Uterus (tissue), 2 donors: ENCODE measurements around the gene WDR64.

Experiments used
- CTCF ChIP-seq, 4 experiments: fragments of 200-600 bp in 2 of 4; fragments of 450-650 bp in 2 of 4; sonication (generic) in 2 of 4; IDR thresholded peaks; one replicate each; pipeline ENCODE4 v1.5.1; 2016 to 2019; ENCODE audit warnings: antibody characterized with exemption in 4 of 4, mild to moderate bottlenecking in 2 of 4, moderate library complexity in 1 of 4
- POLR2A ChIP-seq, 2 donors: fragments of 450-650 bp; IDR thresholded peaks; one replicate each; pipeline ENCODE4 v1.6.1; 2016; ENCODE audit warnings: antibody characterized with exemption in 2 of 2, mild to moderate bottlenecking in 1 of 2, moderate library complexity in 1 of 2

- TF ChIP-seq CTCF (IDR thresholded peaks at IDR 0.05) (no peak), POLR2A (IDR thresholded peaks at IDR 0.05) (no peak)
These were observed 165.3 kb downstream of the WDR64 start for GRCh38 chr1:241817331-241817792.
